ENCODE data around the gene MEPCE. TPM values are rescaled to one million over a fixed set of nuclear protein-coding genes. Genes with fewer than 3 reads are reported as not detected.

Gene MEPCE
- total RNA-seq, 1 donor from 2014 or later = 38.3 TPM

DNA sequence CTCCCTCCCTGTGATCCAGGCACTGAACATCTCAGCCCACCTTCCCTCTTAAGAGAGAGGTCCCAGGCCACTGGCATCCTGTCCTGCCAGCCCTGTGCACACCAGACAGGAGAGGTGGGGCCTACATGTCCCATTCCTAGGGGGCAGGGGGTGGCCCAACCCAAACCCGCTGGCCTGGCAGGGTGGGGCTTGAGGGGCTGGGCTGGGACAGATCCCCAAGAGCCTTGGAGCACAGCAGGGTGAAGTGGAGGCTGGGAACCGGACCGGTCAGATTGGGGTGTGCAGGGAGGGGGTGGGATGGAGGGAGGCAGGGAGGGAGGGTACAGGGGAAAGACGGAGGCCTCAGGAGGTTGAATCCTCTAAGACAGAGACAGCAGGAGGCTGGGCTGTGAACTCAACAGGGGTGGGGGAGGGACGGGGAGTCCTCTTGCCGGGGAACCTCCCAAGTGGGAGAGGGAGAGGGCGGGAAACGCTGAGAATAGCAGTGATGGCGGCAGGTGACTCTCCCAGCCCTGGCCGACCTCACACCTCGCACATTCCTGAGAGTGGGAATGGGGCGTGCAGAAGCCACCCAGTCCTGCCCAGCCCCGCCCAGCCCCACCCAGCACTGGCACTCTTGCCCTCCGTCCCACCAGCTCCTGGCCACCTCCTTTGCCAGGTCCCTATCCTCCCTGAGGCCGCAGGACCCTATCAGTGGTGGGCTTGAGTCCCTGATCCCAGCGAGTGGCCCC, 42.7 kb downstream of the MEPCE start:
- H3K36me3 ChIP-seq = peaks cover 0 to 20% of the 10 kb centered on the region in 2 donors

DNA sequence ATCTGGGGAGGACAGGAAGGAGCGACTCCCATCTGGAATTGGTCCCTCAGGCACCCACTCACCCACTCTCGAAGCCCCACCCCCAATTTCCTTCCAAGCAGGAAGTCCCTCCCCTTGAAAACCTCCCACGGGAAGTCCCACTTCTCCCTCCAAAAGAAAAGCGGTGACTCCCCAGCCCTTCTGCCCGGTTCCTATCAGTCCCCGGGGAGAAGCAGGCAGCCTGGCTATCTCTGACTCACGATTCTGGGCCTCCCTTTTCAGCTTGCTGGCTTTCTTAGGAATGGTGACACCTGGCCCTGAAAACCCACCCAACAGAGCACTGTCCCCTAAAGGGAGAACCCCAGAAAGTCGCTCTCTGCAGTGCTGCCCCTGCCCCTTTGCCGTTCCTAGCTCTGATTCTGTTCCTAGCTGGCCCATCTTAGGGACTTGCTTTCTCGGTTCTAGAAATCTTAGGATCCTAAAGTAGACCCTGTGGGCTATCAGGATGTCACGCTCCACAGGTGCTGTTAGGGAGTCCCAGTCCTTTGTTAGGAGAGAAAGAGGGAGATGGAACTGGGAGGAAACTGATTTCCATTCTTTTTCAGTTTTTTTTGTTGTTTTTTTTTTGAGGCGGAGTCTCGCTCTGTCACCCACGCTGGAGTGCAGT, 43.3 kb downstream of the MEPCE start:
- Histone ChIP-seq H3K9me3 (no peaks in the 10 kb centered on the region), H3K27ac (peak overlapping the region; percentile 54), H3K4me1 (peaks cover 74% of the 10 kb centered on the region), H3K4me3 (peak overlapping the region in 1 of 2 donors; percentile 7), H3K36me3 (peaks cover 0 to 20% of the 10 kb centered on the region in 2 donors), H3K27me3 (no peaks in the 10 kb centered on the region)
- TF ChIP-seq, protein P1, sequence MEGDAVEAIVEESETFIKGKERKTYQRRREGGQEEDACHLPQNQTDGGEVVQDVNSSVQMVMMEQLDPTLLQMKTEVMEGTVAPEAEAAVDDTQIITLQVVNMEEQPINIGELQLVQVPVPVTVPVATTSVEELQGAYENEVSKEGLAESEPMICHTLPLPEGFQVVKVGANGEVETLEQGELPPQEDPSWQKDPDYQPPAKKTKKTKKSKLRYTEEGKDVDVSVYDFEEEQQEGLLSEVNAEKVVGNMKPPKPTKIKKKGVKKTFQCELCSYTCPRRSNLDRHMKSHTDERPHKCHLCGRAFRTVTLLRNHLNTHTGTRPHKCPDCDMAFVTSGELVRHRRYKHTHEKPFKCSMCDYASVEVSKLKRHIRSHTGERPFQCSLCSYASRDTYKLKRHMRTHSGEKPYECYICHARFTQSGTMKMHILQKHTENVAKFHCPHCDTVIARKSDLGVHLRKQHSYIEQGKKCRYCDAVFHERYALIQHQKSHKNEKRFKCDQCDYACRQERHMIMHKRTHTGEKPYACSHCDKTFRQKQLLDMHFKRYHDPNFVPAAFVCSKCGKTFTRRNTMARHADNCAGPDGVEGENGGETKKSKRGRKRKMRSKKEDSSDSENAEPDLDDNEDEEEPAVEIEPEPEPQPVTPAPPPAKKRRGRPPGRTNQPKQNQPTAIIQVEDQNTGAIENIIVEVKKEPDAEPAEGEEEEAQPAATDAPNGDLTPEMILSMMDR (IDR thresholded peaks at IDR 0.05) = no peak
- TF ChIP-seq POLR2AphosphoS5 (IDR thresholded peaks at IDR 0.05; ENCODE audit: insufficient read depth in 1 of 2, low read depth in 1 of 2) (no peak), POLR2A (IDR thresholded peaks at IDR 0.05) (no peak)
- intact Hi-C loops (cut with DNase I) = loop anchor here (5.0 to 10.0 kb wide), 2 partner anchors 84 to 202 kb away; partner anchors contain the start of gene GNB2
- no peak for DNase-seq (ENCODE audit: extremely low spot score in 2 of 2)

More for the DNA sequence above, 42.7 kb downstream of the MEPCE start:
- H3K4me1 ChIP-seq = peaks cover 73% of the 10 kb centered on the region
- H3K27me3 ChIP-seq = no peaks in the 10 kb centered on the region
- DNase-seq (ENCODE audit: extremely low spot score in 2 of 2) = no peak
- TF ChIP-seq POLR2A (IDR thresholded peaks at IDR 0.05) (no peak), POLR2AphosphoS5 (IDR thresholded peaks at IDR 0.05; ENCODE audit: insufficient read depth in 1 of 2, low read depth in 1 of 2) (no peak)
- TF ChIP-seq, protein P1 (IDR thresholded peaks at IDR 0.05) = no peak
- H3K27ac ChIP-seq = peak overlapping the region; percentile 54
- no peaks in the 10 kb centered on the region for H3K9me3 ChIP-seq
- intact Hi-C loops (cut with DNase I) = loop anchor here (5.0 to 10.0 kb wide), 2 partner anchors 85 to 203 kb away; partner anchors contain the start of gene GNB2
- no peak overlapping the region for H3K4me3 ChIP-seq

DNA sequence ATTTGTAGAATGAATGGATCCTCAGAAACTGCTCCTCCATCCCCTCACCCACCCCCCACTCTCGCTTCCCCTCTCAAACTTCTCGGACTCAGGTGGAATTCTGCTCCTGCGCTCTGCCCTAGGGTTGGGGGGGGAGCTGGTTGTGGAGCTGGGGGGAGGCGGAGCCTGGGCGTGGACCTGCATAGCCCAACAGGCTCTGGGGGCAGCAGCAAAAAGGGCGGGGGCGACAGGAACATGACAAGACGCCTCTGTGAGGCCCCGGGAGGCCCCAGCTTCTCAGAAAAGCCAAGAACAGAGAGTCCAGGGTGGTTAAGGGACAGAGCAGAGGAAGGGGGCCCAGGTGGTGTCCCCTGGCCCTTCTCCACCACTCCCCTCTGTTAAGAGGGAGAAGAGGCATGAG, 45.9 kb downstream of the MEPCE start:
- Histone ChIP-seq H3K27ac (peak overlapping the region; percentile 92), H3K9me3 (no peaks in the 10 kb centered on the region), H3K4me1 (peaks cover 67% of the 10 kb centered on the region), H3K36me3 (peaks cover 0 to 20% of the 10 kb centered on the region in 2 donors), H3K4me3 (peak overlapping the region; percentile 88 to 92), H3K27me3 (no peaks in the 10 kb centered on the region)
- DNase-seq (ENCODE audit: extremely low spot score in 2 of 2) = no peak
- intact Hi-C loops (cut with DNase I) = loop anchor here (10.0 kb wide), 1 partner anchor 199 kb away; the partner anchor contains the start of gene GNB2
- no peak for TF ChIP-seq POLR2A (IDR thresholded peaks at IDR 0.05)
- TF ChIP-seq, protein P1 (IDR thresholded peaks at IDR 0.05) = no peak
- no peak for TF ChIP-seq POLR2AphosphoS5 (IDR thresholded peaks at IDR 0.05; ENCODE audit: insufficient read depth in 1 of 2, low read depth in 1 of 2)

DNA sequence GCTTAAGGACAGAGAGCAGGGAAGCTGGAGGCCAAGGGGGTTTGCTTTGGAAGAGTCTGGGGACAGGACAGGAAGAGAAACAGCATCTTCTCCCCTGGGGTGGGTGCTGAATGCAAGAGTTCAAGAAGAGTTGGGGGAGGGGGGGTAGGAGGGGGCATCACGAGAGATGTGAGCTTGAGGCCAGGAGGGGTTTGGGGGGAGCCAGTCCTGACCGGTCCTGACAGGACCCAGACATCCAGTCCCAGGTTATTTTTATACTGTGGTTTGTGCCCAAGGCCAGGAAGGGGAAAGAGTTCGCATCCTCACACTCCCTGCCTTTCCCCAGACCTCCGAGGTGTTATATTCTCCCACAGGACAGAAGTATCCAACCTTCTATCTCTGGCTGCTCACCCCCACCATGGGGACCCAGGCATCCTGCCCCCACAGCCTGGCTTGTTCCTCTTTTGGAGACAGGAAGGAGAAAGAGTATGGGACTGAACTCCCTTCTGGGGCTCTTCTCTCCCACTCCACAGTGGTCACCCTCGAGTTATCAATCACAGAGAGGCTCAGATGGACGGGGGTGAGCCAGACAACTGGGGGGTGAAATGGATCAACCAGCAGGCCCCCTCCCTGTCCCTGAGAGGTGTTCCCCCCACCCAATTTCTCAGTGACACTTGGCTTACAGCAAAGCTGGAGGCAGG, 46.6 kb downstream of the MEPCE start:
- Histone ChIP-seq H3K4me1 (peaks cover 67% of the 10 kb centered on the region), H3K27ac (peak overlapping the region; percentile 92), H3K9me3 (no peaks in the 10 kb centered on the region), H3K27me3 (no peaks in the 10 kb centered on the region), H3K36me3 (peaks cover 0 to 18% of the 10 kb centered on the region in 2 donors), H3K4me3 (peak overlapping the region; percentile 88 to 92)
- no peak for DNase-seq (ENCODE audit: extremely low spot score in 2 of 2)
- intact Hi-C loops (cut with DNase I) = loop anchor here (10.0 kb wide), 1 partner anchor 199 kb away; the partner anchor contains the start of gene GNB2
- TF ChIP-seq, protein P1 (IDR thresholded peaks at IDR 0.05) = no peak
- TF ChIP-seq POLR2A (IDR thresholded peaks at IDR 0.05) (no peak), POLR2AphosphoS5 (IDR thresholded peaks at IDR 0.05; ENCODE audit: insufficient read depth in 1 of 2, low read depth in 1 of 2) (no peak)
